Neural crest cell (in vitro differentiated cells): ENCODE results near the gene KIFC1. TPM values are rescaled to one million over a fixed set of nuclear protein-coding genes. Genes with fewer than 3 reads are reported as not detected.

ENCODE experiments used
- DNase-seq: peaks from one replicate; pipeline ENCODE4 v3.0.0; 2021; ENCODE audit warnings: low read depth, mixed read lengths, low spot score
- H3K27ac Mint-ChIP-seq: one replicate; pipeline ENCODE4 v1.8.0; 2021; ENCODE audit warnings: mild to moderate bottlenecking, mixed read lengths; ENCODE audit not compliant: unreplicated experiment
- H3K27me3 Mint-ChIP-seq: 2 replicates; pipeline ENCODE4 v1.8.0; 2021; ENCODE audit warnings: low read depth, mild to moderate bottlenecking, mixed read lengths
- H3K36me3 Mint-ChIP-seq: 2 replicates; pipeline ENCODE4 v1.8.0; 2021; ENCODE audit warnings: low read depth, mild to moderate bottlenecking, mixed read lengths
- H3K4me1 Mint-ChIP-seq: 2 replicates; pipeline ENCODE4 v1.8.0; 2021; ENCODE audit warnings: mixed read lengths
- H3K4me3 Mint-ChIP-seq: one replicate; pipeline ENCODE4 v1.8.0; 2021; ENCODE audit warnings: mild to moderate bottlenecking, mixed read lengths
- H3K9me3 Mint-ChIP-seq: 2 replicates; pipeline ENCODE4 v1.8.0; 2021; ENCODE audit warnings: mixed read lengths
- CTCF ChIP-seq: fragments of 200-600 bp; sonication (generic); conservative IDR thresholded peaks from 2 replicates; pipeline ENCODE4 v1.5.0; 2021; ENCODE audit warnings: antibody characterized with exemption, mild to moderate bottlenecking
- total RNA-seq: library from RNA; stranded (reverse); gene quantifications from 2 replicates; pipeline ENCODE4 v1.2.1, GENCODE V29; 2021

The KIFC1 gene
- total RNA-seq, 1 donor from 2014 or later, result 124 TPM

DNA sequence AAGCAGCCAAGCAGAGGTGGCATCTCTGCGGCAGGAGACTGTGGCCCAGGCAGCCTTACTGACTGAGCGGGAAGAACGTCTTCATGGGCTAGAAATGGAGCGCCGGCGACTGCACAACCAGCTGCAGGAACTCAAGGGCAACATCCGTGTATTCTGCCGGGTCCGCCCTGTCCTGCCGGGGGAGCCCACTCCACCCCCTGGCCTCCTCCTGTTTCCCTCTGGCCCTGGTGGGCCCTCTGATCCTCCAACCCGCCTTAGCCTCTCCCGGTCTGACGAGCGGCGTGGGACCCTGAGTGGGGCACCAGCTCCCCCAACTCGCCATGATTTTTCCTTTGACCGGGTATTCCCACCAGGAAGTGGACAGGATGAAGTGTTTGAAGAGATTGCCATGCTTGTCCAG is 13.3 kb downstream of the KIFC1 start:
- Mint-ChIP-seq H3K27ac (no peak overlapping the region), H3K36me3 (peaks cover 33% of the 10 kb centered on the region), H3K4me1 (peaks cover 14% of the 10 kb centered on the region), H3K9me3 (no peaks in the 10 kb centered on the region), H3K4me3 (no peak overlapping the region), H3K27me3 (no peaks in the 10 kb centered on the region)
- no peak for DNase-seq
- TF ChIP-seq CTCF, result no peak

DNA sequence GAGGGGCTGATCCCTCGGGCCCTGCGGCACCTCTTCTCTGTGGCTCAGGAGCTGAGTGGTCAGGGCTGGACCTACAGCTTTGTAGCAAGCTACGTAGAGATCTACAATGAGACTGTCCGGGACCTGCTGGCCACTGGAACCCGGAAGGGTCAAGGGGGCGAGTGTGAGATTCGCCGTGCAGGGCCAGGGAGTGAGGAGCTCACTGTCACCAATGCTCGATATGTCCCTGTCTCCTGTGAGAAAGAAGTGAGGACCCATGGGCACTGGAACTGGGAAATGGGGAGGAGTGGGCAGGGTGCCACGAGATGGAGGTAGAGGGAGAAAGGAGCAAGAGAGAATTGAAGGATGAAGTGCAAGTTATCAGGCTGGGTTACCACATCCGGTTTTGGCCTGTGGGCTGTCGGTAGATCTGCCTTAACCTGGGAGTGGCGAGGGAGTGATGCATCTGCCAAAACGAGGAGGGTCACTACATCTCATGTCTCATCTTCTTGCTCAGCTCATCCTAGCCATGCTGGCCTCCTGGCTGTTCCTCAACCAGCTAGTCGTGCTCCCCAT is 13.8 kb downstream of the KIFC1 start:
- no peaks in the 10 kb centered on the region for H3K27me3 Mint-ChIP-seq
- H3K4me1 Mint-ChIP-seq, result peaks cover 17% of the 10 kb centered on the region
- H3K27ac Mint-ChIP-seq, result peak overlapping the region; percentile 72
- peak overlapping the region; percentile 24 for H3K4me3 Mint-ChIP-seq
- DNase-seq, result no peak
- H3K36me3 Mint-ChIP-seq, result peaks cover 29% of the 10 kb centered on the region
- TF ChIP-seq CTCF, result no peak
- H3K9me3 Mint-ChIP-seq, result no peaks in the 10 kb centered on the region

GRCh38 chr6:33406126-33406525 is 14.5 kb downstream of the KIFC1 start:
- DNase-seq, result no peak
- no peak for TF ChIP-seq CTCF
- Mint-ChIP-seq H3K27me3 (no peaks in the 10 kb centered on the region), H3K4me1 (peaks cover 17% of the 10 kb centered on the region), H3K36me3 (peaks cover 29% of the 10 kb centered on the region), H3K4me3 (no peak overlapping the region), H3K9me3 (no peaks in the 10 kb centered on the region), H3K27ac (no peak overlapping the region)

GRCh38 chr6:33407132-33407718 is 15.6 kb downstream of the KIFC1 start:
- Mint-ChIP-seq H3K9me3 (no peaks in the 10 kb centered on the region), H3K27ac (no peak overlapping the region), H3K4me3 (peak overlapping the region; percentile 44), H3K36me3 (peaks cover 29% of the 10 kb centered on the region), H3K27me3 (peaks cover 4% of the 10 kb centered on the region), H3K4me1 (peaks cover 24% of the 10 kb centered on the region)
- peak; percentile 52 for TF ChIP-seq CTCF
- no peak for DNase-seq

DNA sequence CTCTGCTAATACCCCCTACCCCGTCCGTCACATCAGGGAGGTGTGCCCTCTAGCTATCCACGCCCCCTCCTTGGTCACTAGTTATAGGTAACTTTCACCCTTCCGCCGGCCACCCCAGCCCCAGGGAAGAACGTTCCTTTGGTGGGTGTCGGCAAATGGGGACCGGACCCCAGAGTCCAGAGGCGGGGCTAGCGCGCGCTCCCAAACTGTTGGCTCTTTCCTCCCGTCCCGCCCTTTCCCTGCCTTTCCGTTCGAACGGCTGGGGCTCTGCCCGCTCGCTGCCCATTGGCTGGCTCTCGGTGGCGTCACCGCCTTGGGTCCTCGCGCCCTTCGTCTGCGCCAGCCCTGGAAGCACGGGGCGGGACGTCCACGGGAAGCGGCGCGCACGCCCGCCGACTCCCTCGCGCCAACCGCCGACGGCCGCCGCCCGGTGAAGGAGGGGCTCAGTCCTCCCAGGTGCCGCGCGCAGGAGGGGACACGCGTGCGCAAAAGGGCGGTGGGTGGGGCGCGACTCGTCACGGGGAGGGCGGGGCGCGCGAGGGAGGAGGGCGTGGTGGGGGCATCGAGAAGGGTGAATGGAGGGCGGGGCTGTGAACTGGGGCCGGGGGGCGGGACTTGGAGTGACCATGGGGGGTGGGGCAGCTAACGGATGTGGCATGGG is 18.6 kb downstream of the KIFC1 start:
- no peak for TF ChIP-seq CTCF
- Mint-ChIP-seq H3K27me3 (peaks cover 15% of the 10 kb centered on the region), H3K36me3 (peaks cover 16% of the 10 kb centered on the region), H3K9me3 (no peaks in the 10 kb centered on the region), H3K27ac (peak overlapping the region; percentile 98), H3K4me1 (peaks cover 40% of the 10 kb centered on the region), H3K4me3 (peak overlapping the region; percentile 92)
- peak; percentile 94 for DNase-seq
